ENCODE data around the gene BCO2.

Gene BCO2, protein sequence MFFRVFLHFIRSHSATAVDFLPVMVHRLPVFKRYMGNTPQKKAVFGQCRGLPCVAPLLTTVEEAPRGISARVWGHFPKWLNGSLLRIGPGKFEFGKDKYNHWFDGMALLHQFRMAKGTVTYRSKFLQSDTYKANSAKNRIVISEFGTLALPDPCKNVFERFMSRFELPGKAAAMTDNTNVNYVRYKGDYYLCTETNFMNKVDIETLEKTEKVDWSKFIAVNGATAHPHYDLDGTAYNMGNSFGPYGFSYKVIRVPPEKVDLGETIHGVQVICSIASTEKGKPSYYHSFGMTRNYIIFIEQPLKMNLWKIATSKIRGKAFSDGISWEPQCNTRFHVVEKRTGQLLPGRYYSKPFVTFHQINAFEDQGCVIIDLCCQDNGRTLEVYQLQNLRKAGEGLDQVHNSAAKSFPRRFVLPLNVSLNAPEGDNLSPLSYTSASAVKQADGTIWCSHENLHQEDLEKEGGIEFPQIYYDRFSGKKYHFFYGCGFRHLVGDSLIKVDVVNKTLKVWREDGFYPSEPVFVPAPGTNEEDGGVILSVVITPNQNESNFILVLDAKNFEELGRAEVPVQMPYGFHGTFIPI

DNA sequence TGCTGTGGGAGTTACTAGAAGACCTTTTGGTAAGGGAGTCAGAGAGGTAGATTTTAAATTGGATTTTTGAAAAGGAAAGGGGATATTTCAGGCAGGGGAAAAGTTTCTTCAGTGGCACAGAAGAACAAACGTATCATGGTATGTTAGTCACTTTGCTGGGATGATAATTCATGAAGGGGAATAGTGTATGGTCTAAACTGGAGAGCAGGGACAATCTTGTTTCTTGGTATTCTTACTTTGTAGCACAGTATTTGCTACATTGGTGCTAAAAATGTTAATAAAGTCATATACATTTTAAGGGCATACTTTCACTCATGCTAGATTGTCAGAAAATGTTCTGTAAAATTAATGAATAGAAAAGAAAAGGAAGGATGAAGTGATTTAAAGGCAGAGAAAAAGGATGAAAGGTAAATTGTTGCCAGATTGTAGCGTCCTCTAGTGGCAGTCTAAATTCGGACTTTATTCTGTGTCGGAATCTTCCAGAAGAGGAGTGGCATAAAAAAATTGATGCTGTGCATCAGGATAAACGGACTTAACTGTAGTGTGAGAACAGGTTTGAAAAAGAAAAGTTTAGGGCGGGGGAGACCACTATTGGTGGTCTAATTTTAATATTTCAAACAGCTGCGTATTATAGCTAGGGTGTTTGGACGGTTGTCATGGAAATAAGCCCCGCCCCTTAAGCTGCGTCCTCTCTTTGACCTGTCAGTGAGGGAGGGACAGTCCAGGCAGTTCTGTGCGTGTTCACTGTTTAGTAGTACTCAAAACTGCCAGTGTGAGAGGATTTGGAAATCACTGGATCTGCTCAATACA, at the start of gene BCO2:
BCO2 (plus strand) TSS at position 724 of the 810 bp plus-strand sequence. CDS start 90 bp downstream, outside the sequence.
- TF ChIP-seq, protein P1, sequence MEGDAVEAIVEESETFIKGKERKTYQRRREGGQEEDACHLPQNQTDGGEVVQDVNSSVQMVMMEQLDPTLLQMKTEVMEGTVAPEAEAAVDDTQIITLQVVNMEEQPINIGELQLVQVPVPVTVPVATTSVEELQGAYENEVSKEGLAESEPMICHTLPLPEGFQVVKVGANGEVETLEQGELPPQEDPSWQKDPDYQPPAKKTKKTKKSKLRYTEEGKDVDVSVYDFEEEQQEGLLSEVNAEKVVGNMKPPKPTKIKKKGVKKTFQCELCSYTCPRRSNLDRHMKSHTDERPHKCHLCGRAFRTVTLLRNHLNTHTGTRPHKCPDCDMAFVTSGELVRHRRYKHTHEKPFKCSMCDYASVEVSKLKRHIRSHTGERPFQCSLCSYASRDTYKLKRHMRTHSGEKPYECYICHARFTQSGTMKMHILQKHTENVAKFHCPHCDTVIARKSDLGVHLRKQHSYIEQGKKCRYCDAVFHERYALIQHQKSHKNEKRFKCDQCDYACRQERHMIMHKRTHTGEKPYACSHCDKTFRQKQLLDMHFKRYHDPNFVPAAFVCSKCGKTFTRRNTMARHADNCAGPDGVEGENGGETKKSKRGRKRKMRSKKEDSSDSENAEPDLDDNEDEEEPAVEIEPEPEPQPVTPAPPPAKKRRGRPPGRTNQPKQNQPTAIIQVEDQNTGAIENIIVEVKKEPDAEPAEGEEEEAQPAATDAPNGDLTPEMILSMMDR (IDR thresholded peaks at IDR 0.05) = peak; percentile 93

DNA sequence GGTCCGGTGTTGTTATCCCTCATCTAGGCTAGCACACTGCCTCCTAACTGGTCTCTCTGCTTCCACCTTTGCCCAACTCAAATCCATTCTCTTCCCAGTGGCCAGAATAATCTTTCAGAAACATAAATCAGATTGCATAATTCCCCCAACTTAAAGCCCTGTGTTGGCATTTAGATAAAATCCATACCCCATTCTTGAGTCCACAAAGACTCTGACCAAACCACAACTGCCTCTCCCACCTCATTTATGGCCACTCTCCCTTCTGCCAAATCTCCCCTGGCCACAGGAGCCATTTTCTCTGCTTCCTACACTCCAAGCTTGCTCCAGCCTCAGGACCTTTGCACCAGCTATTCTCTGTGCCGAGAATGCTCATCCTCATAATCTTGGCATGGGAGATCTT, 48.3 kb upstream of the BCO2 start:
- TF ChIP-seq, protein P1 (IDR thresholded peaks at IDR 0.05) = no peak

DNA sequence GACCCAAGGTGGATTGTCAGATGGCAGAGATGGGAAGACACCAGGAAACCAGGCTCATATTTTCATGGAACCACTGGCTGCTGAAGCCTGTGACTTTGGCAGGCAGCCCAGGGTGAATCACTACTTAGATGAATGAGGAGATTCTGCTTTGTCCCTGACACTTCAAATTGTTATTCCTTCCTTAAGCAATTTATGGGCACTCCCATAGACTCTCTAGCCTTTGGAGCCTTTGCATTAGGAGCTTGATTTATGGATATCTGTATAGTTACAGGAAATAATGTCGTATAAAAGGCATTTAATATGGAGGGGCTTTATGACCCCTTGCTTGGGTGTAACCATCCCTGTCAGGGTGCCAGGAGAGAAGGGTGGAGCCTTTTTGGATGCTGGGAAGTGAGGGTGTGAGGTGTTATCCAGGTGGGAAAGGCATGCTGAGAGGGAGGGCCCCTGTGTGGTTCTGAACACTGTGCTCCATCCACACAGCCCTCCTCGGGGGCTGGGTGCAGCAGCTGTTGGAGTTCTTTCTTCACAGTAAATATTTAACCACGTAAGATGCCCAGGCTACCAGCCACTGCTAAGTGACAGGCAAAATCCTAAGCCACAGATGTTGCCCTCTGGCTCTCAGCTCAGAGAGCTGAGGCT, 46.7 kb upstream of the BCO2 start:
- TF ChIP-seq, protein P1 (IDR thresholded peaks at IDR 0.05) = no peak

DNA sequence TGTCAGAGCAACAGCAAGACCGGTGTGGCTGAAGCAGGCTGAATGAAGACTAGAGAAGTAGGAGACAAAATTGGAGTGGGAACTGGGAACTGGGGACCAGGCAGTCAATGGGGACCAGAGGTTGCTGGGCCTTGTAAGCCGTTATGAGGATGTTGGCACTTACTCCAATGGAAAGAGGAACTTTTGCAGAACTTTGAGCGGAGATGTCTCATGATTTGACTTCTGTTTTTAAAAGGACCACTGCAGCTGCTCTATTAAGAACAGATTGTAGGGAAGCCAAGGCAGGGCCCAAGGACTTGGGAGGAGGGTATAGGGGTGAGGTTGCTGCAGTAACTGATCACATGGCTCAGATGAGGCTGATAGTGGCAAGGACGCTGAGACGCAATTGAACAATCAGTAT, 45.7 kb upstream of the BCO2 start:
- TF ChIP-seq, protein P1 (IDR thresholded peaks at IDR 0.05) = no peak

DNA sequence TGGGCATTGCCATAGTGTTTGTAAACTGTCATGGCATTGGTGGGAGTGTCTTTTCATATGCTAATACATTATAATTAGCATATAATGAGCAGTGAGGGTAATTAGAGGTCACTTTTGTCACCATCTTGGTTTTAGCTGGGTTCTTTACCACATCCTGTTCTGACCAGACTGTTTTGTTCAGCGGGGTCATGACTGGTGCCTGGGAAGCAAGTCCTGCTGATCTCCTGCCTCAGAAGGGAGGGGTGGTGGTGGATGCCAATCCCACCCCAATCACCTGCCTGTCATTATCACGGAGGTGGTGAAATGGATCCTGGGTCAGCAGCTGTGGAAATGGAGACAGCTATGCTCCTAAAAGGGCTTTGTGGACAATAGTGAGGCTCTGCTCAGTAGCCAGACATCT, 42.6 kb upstream of the BCO2 start:
- TF ChIP-seq, protein P1 (IDR thresholded peaks at IDR 0.05) = no peak

DNA sequence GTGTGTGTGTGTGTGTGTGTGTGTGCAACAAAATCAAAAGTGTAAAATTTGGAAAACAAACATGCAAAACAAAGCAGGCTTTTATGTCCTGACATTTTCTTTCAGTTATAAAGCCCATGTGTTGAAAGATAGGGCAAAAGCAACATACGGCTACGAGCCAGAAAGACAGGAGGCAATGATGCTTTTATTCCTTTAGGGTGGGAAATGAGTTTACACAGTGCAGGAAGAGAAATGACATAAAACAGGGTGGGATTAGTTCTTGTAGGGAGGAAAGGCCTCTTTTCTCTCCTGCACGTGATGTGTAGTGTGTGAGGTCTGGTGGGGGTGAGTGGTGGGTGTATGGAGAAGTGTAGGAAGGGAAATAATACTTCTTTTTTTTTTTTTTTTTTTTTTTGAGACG, 40.8 kb upstream of the BCO2 start:
- TF ChIP-seq, protein P1 (IDR thresholded peaks at IDR 0.05) = no peak

DNA sequence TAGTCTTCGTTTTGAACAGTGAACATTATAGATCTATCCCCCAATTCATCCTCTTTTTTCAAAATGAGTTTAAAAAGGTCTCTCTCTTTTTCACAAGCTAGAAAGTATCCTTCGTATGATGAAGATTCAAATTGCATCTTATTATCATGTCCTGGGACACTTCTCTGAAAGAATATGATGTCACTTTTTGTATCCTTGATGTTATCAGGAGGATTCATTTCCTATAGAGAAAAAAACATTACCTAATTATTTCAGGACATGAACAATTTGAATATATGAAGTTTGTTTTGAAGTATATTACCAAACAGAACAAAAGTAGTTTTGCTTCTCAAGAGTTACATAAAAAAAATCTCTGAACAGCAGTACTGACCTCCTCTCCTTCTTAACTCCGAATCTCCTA, 31.7 kb upstream of the BCO2 start:
- TF ChIP-seq, protein P1 (IDR thresholded peaks at IDR 0.05) = no peak

Measured in LNCAP (cell line).